Stimulated activated CD8-positive, alpha-beta memory T cell treated with anti-CD3 and anti-CD28 coated beads, Interleukin-12 subunit alpha, Interleukin-12 subunit beta, amount 100 ng/mL, for 24 hours (primary cell): Measurements from ENCODE around the gene SARDH.
"Not testable (repeated sequence)": the region's sequence is repeated elsewhere in the genome, so short reads cannot be mapped to it uniquely, and the experiment has no call there.

ENCODE experiments used
- DNase-seq: peaks from one replicate; pipeline ENCODE4 v3.0.0-alpha.2; 2020; ENCODE audit errors: extremely low read depth

Gene SARDH

GRCh38 chr9:133759946-133760345 lies 21.8 kb upstream of the SARDH start:
- no peak for DNase-seq

DNA sequence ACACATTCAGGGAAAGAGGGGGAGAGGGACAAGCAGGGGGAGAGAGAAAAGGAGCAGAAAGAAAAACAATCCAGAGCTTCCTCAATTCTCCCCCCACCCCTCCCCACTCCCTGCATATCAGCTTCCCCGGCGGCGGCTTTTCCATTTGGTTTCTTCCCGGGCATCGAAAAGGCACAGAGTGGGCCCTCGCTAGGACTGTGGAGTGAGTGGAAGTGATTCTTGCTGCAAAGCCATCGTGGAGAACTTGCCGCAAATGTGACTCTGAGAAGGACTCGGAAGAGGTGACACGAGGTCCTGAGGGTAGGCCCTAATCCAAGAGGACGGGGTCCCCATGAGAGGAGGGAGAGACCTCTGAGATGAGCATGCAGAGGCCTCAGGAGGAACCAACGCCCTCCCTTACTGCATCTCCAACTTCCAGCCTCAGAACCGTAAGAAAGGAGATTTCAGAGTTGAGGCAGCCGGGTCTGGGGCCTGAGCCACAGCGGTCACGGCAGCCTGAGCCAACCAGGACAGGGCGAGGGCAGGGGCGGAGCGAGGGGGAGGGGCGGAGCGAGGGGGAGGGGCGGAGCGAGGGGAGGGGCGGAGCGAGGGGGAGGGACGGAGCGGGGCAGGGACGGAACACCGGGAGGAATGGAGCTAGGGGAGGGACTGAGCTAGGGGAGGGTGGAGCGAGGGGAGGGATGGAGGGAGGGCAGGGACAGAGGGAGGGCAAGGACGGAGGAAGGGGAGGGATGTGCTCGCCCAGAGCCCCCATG lies 21.2 kb upstream of the SARDH start:
- no peak for DNase-seq

GRCh38 chr9:133758228-133758627 lies 20.1 kb upstream of the SARDH start:
- DNase-seq: no peak

DNA sequence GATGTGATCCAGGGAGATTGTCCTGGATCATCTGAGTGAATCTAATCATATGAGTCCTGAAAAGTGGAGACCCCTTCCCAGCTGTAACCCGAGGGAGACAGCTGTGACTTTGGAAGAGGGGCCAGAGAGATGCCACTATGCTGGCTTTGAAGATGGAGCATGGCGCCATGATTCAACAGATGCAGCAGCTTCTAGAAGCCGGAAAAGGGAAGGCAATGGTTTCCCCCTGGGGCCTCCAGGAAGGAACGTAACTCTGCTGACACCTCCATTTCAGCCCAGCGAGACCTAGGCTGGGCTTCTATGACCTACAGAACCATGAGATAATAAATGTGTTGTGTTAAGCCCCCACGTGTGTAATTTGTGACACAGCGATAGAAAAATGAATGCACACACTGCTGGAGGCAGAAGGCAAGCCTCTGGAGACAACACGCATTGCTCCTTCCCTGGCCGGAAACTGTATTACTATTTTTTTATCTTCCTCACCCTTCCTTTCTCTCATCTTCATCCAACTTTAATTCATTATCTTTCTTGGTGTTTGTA lies 16.6 kb upstream of the SARDH start:
- no peak for DNase-seq

DNA sequence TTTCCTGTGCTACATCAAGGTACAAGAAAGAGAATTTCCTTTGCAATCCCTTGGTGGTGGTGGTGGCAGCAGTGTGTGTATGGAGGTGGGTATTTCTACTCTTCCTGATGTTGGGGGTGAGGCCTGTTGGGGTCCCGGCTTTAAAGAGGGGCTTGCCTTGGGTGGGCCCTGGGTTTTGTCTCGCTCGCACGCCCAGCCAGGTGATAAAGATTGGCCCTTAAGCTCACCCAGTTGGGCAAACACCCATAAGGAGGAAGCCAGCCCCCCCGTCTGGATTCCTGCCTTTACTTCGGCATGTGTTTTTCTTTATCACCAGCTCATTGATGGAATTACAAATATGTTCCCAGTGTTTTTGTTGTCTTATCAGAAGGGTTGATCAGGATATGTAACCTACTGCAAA lies 16.0 kb upstream of the SARDH start:
- no peak for DNase-seq

- no peak for DNase-seq
These were observed 14.7 kb upstream of the SARDH start for GRCh38 chr9:133752739-133753446.

- no peak for DNase-seq
These were observed 13.0 kb upstream of the SARDH start for GRCh38 chr9:133750982-133751649.

- no peak for DNase-seq
These were observed 9.2 kb upstream of the SARDH start for GRCh38 chr9:133747309-133747708.

DNA sequence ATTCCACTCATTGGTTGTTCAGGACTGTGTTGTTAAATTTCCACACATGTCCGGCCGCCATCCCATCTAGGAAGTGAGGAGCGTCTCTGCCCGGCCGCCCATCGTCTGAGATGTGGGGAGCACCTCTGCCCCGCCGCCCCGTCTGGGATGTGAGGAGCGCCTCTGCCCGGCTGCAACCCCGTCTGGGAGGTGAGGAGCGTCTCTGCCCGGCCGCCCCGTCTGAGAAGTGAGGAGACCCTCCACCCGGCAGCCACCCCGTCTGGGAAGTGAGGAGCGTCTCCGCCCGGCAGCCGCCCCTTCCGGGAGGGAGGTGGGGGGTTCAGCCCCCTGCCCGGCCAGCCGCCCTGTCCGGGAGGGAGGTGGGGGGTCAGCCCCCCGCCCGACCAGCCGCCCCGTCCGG lies 6.4 kb upstream of the SARDH start:
- not testable (repeated sequence) for DNase-seq

DNA sequence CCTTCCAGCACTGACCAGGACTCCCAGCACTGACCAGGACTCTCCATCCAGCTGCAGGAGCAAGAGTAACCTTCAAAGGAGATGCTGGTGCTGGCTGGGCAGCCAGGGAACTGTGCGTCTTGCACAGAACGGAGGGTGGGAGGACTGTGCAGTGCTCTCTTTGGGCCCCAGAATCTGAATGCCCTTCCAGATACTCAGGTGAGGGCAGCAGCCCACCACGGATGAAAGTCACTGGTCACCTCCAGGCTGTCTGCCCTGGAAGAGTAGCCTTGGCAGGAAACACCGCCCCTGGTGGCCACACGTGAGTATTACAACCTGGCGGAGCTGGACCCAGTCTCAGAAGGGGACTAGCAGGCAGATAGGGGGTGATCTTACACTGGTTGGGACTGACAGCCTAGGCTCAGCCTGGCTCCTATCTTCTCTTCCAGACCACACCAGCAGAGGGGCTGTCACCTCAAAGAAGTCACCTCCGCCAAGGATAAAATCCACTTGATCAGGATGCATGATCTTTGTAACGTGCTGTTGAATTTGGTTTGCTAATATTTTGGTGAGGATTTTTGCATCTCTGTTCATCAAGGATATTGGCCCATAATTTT lies 4.8 kb upstream of the SARDH start:
- DNase-seq: peak; percentile 35

DNA sequence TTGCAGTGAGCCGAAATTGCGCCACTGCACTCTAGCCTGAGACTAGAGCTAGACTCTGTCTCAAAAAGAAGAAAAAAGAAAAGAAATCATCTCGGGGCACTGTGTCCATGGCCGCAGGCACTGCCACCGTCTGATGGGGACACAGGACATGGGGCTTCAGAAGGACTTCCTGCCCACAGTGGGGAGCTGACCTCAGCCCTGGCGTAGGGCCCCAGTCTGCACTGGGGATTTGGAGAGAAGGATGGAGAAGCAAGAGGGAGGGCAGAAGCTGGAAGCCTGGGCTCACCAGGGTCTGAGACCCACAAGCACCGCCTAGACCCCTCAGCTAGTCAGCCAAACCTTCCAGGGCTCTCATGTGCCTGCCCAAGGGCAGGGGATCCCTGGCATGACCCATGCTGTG lies 4.1 kb upstream of the SARDH start:
- no peak for DNase-seq

- no peak for DNase-seq
These were observed 3.6 kb upstream of the SARDH start for GRCh38 chr9:133741716-133742115.

DNA sequence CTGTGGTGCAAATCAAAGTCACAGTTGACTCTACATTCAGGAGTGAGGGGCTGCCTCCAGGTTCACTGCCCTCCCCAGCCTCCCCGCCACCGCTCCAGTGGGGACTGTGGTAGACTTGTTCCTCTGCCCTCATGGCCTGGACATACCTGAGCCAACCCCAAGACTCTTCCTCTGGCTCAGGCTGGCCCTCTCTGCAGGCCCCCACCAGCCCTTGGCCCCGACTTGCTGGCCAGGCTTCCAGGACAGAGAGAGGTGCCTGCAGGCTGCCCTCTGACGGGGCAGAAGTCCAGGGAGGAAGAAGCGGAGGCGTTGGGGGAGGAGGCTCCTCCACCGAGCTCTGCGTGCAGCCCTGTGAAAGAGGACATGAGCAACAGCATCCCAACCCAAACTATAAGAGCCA lies 2.8 kb upstream of the SARDH start:
- DNase-seq: no peak

DNA sequence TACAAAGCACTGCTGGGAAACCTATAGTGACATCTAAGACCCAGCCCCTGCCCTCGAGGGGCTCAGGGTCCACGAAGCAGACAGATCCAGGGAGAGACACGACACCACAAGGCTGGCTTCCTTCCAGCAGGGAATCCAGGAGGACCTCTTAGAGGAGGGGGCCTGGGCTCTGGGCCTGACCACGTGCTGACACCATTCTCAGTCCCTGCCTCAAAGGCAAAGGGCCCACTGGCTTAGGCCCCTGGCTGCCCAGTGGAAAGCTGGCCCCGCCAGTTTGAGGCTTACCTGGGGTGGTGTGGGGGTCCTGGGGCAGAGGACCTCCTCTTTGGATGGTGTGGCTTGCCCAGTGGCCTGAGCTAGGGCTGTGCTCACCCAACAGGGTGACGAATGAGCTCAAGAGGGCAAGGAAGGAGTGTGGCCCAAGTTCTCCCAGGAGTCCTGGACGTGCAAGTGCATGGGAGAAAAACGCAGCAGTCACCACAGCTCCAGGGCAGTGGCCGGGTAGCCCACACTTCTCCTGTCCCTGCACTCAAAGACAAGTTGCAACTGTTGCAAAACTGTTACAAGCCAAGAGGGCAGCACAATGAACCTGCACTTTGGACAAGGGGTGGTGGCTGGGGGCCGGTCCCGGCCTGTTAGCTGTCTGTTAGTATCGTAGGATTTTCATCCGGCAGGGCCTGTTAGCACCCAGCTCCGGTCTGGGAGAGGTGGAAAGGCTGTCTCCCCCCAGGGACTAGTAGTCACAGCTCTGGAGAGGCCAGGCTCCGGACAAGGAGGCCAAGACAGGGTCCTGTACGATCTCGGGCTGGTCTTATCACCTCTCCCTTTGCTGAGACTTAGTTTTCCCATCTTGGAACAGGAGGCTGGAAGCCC lies 1.5 kb upstream of the SARDH start:
- no peak for DNase-seq

DNA sequence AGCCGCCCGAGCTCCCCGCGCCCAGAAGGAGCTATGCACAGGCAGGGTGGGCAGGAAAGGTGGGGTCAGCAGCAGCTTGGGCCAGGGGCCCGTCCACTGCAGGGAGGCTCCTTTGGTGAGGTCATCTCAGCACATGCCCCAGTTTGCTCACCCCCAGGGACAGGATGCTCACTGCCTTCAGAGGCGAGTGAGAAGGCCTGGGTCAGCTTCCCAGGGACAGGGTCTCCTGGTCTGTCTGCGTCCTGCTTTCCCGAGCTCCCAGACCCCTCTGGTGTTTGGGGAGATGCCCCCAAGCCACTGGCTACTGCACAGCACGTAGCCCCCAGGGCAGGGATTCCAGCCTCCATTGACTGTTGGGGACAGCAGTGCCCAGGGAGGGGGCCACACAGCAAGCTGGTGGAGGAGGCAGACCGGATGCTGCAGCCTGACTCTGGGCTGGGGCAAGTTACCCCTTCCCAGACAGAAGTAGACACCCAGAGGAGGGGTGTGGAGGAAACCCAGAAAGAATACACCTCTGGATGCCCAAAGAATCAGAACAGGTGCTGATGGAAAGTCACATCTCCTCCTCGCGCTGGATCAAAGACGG lies 581 bp upstream of the SARDH start:
- DNase-seq: no peak

DNA sequence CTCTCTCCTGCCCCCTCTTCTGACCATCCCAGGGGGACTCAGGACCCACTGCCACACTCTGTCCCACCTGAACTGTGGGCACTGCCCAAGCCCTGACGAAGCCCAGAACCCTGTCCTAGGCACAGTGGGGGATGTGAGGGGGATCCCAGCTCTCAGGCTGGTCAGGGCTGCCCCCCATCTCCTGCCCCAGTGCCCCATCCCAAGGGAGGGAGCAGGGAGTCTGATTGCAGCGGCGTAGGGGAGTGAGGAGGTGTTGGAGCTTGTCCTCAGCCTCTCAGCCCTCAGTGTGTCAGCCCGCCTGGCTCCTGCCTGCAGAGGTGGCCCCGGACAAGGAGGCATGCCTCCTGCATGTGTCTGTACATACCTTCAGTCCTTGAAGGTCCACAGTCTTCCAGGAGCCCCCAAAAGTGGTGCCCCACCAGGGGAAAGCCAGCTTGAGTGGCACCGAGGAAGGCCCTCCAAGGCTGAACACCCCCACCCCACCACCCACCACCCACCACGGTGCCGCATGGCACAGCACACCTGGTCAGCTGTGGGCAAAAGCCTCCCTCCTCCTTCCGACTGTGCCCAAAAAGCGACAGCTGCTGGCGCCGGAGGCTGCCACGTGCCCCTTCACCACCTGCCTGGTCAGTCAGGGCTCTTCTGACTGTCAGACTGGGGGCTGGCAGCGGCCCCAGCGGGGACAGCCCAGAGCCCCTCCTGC lies 930 bp downstream of the SARDH start:
- DNase-seq: no peak

- DNase-seq: no peak
These were observed 2.2 kb downstream of the SARDH start for GRCh38 chr9:133735931-133736330.

- no peak for DNase-seq
These were observed 2.8 kb downstream of the SARDH start for GRCh38 chr9:133735415-133735775.

- DNase-seq: no peak
These were observed 3.4 kb downstream of the SARDH start for GRCh38 chr9:133734590-133735414.
